ENCODE results near the gene PTPRN2. TPM values are rescaled to one million over a fixed set of nuclear protein-coding genes. Genes with fewer than 3 reads are reported as not detected.
A peak's percentile ranks its signal among the peaks of the same experiment; 100 is the strongest.

Gene PTPRN2
- total and polyA plus RNA-seq, 2 donors from 2014 or later = 4.8 to 6.2 TPM

DNA sequence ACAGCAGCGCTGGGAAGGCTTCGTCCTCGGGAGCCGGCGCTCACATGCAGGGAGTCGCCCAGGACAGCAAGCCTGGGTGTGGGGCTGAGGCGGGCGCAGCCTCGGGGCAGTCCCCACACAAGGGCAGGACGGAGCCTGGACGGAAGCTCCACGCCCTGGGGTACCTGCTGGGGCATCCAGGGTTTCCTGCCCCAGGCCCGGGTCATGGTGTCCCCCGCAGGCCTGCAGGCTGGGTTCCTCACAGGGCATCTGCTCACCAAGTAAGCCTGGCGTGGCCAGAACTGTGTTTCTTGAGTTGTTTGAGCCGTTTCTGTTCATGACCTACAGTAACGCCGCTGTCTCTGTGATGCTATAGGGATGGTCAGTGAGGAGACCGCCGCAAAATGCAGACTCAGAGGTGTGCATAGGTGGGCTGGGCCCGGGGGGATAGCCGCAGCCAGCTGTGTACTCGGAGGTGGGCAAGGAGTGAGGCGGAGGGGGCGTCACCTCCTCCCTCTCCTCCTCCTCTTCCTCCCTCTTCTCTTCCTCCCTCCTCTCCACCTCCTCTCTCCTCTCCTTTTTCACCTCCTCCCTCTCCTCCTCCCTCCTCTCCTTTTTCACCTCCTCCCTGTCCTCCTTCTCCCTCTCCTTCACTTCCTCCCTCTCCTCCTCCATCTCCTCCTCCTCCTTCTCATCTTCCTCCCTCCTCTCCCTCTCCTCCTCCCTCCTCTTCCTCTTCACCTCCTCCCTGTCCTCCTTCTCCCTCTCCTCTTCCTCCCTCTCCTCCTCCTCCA lies 811.9 kb downstream of the PTPRN2 start:
- TF ChIP-seq, protein P1, sequence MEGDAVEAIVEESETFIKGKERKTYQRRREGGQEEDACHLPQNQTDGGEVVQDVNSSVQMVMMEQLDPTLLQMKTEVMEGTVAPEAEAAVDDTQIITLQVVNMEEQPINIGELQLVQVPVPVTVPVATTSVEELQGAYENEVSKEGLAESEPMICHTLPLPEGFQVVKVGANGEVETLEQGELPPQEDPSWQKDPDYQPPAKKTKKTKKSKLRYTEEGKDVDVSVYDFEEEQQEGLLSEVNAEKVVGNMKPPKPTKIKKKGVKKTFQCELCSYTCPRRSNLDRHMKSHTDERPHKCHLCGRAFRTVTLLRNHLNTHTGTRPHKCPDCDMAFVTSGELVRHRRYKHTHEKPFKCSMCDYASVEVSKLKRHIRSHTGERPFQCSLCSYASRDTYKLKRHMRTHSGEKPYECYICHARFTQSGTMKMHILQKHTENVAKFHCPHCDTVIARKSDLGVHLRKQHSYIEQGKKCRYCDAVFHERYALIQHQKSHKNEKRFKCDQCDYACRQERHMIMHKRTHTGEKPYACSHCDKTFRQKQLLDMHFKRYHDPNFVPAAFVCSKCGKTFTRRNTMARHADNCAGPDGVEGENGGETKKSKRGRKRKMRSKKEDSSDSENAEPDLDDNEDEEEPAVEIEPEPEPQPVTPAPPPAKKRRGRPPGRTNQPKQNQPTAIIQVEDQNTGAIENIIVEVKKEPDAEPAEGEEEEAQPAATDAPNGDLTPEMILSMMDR (IDR thresholded peaks at IDR 0.05; ENCODE audit: borderline replicate concordance, extremely low read depth, insufficient read depth) = no peak
- no peak for DNase-seq

DNA sequence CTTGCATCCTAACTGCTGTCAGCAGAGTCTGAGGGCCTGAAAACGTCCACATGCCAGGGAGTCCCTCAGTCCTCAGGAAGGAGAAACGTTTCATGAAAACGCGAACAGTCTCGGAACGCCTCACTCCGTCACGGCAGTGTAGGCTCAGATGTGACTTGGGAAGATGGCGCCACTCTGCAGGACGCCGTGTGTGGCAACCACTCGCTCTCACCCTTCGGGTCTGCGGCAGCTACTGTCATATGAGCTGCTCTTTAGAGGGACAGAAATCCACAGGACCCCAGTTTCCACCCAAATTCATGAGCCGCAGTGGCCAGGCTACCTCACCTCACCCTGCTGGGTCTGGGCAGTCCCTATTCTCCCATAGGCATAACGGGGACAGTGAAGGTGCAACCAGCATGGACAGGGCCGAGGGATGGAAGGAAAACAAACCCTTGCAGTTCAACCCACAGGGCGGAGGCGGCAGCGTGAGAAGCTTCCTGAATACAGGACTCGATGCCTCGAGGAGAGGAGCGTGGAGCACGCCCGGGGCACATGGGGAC lies 812.5 kb downstream of the PTPRN2 start:
- Histone ChIP-seq H3K4me1 (ENCODE audit: control insufficient read depth in 2 of 3, insufficient read depth in 2 of 3, low read depth in 1 of 3, low read length in 3 of 3) (no peaks in the 10 kb centered on the region), H3K27ac (ENCODE audit: low read depth in 2 of 2, low read length in 2 of 2) (no peak overlapping the region), H3K9me3 (ENCODE audit: control insufficient read depth in 2 of 3, insufficient read depth in 1 of 3, low read length in 3 of 3) (peaks cover 0 to 7% (median 2%) of the 10 kb centered on the region in 3 donors), H3K27me3 (ENCODE audit: control insufficient read depth, insufficient read depth, low read length) (peaks cover 5% of the 10 kb centered on the region), H3K36me3 (ENCODE audit: control insufficient read depth in 2 of 3, insufficient read depth in 3 of 3, low read length in 3 of 3) (no peaks in the 10 kb centered on the region), H3K4me3 (ENCODE audit: low read length in 3 of 3) (no peak overlapping the region), H3K9ac (ENCODE audit: low read length in 3 of 3) (no peak overlapping the region)
- intact Hi-C loops (cut with DNase I) = no loop called here
- DNase-seq (peak in 1 of 5 donors; percentile 55), FAIRE-seq (no peak)
- TF ChIP-seq, protein P1 (IDR thresholded peaks at IDR 0.05; ENCODE audit: borderline replicate concordance, extremely low read depth, insufficient read depth) = no peak

More for the DNA sequence above, 811.9 kb downstream of the PTPRN2 start:
- H3K36me3 ChIP-seq (ENCODE audit: control insufficient read depth in 2 of 3, insufficient read depth in 3 of 3, low read length in 3 of 3) = no peaks in the 10 kb centered on the region
- H3K9ac ChIP-seq (ENCODE audit: low read length in 3 of 3) = no peak overlapping the region
- H3K27ac ChIP-seq (ENCODE audit: low read depth in 2 of 2, low read length in 2 of 2) = no peak overlapping the region
- H3K9me3 ChIP-seq (ENCODE audit: control insufficient read depth in 2 of 3, insufficient read depth in 1 of 3, low read length in 3 of 3) = peaks cover 0 to 7% (median 2%) of the 10 kb centered on the region in 3 donors
- no peaks in the 10 kb centered on the region for H3K4me1 ChIP-seq (ENCODE audit: control insufficient read depth in 2 of 3, insufficient read depth in 2 of 3, low read depth in 1 of 3, low read length in 3 of 3)
- peaks cover 5% of the 10 kb centered on the region for H3K27me3 ChIP-seq (ENCODE audit: control insufficient read depth, insufficient read depth, low read length)
- no peak for FAIRE-seq
- intact Hi-C loops (cut with DNase I) = no loop called here
- H3K4me3 ChIP-seq (ENCODE audit: low read length in 3 of 3) = no peak overlapping the region

DNA sequence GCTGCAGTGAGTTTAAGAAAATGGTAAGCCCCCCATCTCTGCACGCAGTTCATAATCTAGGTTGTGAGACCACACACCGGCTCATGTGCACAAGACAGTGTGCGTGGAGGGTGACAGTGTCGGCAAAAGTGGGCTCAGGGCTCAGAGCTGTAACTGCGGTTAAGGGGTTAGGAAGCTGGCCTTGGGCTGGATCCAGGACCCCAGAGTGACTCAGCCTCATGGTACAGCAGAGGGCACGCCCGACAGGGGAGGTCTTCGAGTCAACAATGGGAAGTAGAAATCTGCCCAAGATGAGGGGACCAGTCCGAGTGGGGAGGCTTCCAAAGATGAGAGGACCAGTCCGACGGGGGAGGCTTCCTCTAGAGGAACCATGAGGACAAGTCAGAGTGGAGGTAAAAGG lies 813.1 kb downstream of the PTPRN2 start:
- no peak overlapping the region for H3K27ac ChIP-seq (ENCODE audit: low read depth in 2 of 2, low read length in 2 of 2)
- DNase-seq (peak in 1 of 5 donors; percentile 22), FAIRE-seq (no peak)
- intact Hi-C loops (cut with DNase I) = no loop called here
- H3K9me3 ChIP-seq (ENCODE audit: control insufficient read depth in 2 of 3, insufficient read depth in 1 of 3, low read length in 3 of 3) = peaks cover 0 to 7% (median 2%) of the 10 kb centered on the region in 3 donors
- H3K27me3 ChIP-seq (ENCODE audit: control insufficient read depth, insufficient read depth, low read length) = peaks cover 5% of the 10 kb centered on the region
- H3K9ac ChIP-seq (ENCODE audit: low read length in 3 of 3) = no peak overlapping the region
- H3K4me1 ChIP-seq (ENCODE audit: control insufficient read depth in 2 of 3, insufficient read depth in 2 of 3, low read depth in 1 of 3, low read length in 3 of 3) = no peaks in the 10 kb centered on the region
- H3K36me3 ChIP-seq (ENCODE audit: control insufficient read depth in 2 of 3, insufficient read depth in 3 of 3, low read length in 3 of 3) = no peaks in the 10 kb centered on the region
- H3K4me3 ChIP-seq (ENCODE audit: low read length in 3 of 3) = no peak overlapping the region
- TF ChIP-seq, protein P1 (IDR thresholded peaks at IDR 0.05; ENCODE audit: borderline replicate concordance, extremely low read depth, insufficient read depth) = no peak

Measured in kidney (tissue), 14 donors.